Hepatocyte (in vitro differentiated cells): Measurements from ENCODE around the gene H2AZ2. TPM values are rescaled to one million over a fixed set of nuclear protein-coding genes. Genes with fewer than 3 reads are reported as not detected.
A peak's percentile ranks its signal among the peaks of the same experiment; 100 is the strongest.

ENCODE experiments used
- DNase-seq: peaks from one replicate; pipeline ENCODE4 v3.0.0-alpha.2; 2016; ENCODE audit warnings: low spot score
- H2AFZ ChIP-seq: fragments of 200-600 bp; sonication (generic); 2 replicates; pipeline ENCODE4 v1.6.0; 2016; ENCODE audit warnings: antibody characterized with exemption, mild to moderate bottlenecking
- H3K27ac ChIP-seq: fragments of 200-600 bp; sonication (generic); 2 replicates; pipeline ENCODE4 v1.5.1; 2016; ENCODE audit warnings: mild to moderate bottlenecking
- H3K27me3 ChIP-seq: fragments of 200-600 bp; sonication (generic); 2 replicates; pipeline ENCODE4 v1.6.1; 2016
- H3K36me3 ChIP-seq: fragments of 200-600 bp; sonication (generic); replicated peaks from 2 replicates; pipeline ENCODE4 v1.5.1; 2016; ENCODE audit warnings: low read depth; ENCODE audit not compliant: insufficient read depth
- H3K4me1 ChIP-seq: fragments of 200-600 bp; sonication (generic); 2 replicates; pipeline ENCODE4 v1.5.1; 2016; ENCODE audit warnings: mild to moderate bottlenecking, moderate library complexity; ENCODE audit not compliant: insufficient read depth
- H3K4me2 ChIP-seq: fragments of 200-600 bp; sonication (generic); 2 replicates; pipeline ENCODE4 v1.6.0; 2016
- H3K4me3 ChIP-seq: fragments of 200-600 bp; sonication (generic); 2 replicates; pipeline ENCODE4 v1.5.1; 2016; ENCODE audit warnings: mild to moderate bottlenecking
- H3K79me2 ChIP-seq: fragments of 200-600 bp; sonication (generic); 2 replicates; pipeline ENCODE4 v1.6.0; 2017; ENCODE audit warnings: mild to moderate bottlenecking
- H3K9me2 ChIP-seq: fragments of 200-600 bp; sonication (generic); replicated peaks from 2 replicates; pipeline ENCODE4 v1.6.0; 2017; ENCODE audit warnings: mild to moderate bottlenecking; ENCODE audit not compliant: insufficient read depth
- H3K9me3 ChIP-seq: fragments of 200-600 bp; sonication (generic); 2 replicates; pipeline ENCODE4 v1.5.1; 2016; ENCODE audit warnings: low read depth, mild to moderate bottlenecking
- H4K20me1 ChIP-seq: fragments of 200-600 bp; sonication (generic); 2 replicates; pipeline ENCODE4 v1.6.0; 2016; ENCODE audit warnings: mild to moderate bottlenecking; ENCODE audit not compliant: insufficient read depth, poor library complexity, severe bottlenecking
- CTCF ChIP-seq: fragments of 200-600 bp; sonication (generic); IDR thresholded peaks from 2 replicates; pipeline ENCODE4 v1.5.1; 2016; ENCODE audit warnings: antibody characterized with exemption, mild to moderate bottlenecking; ENCODE audit not compliant: poor library complexity
- EZH2 ChIP-seq: fragments of 200-600 bp; sonication (generic); IDR thresholded peaks from 2 replicates; pipeline ENCODE4 v1.6.1; 2016; ENCODE audit warnings: antibody characterized with exemption, mild to moderate bottlenecking, borderline replicate concordance
- EZH2phosphoT487 ChIP-seq: fragments of 200-600 bp; sonication (generic); IDR thresholded peaks from one replicate; pipeline ENCODE4 v1.6.1; 2018; ENCODE audit warnings: antibody characterized with exemption, mild to moderate bottlenecking, low read depth, moderate library complexity; ENCODE audit not compliant: unreplicated experiment, severe bottlenecking
- WGBS: methylation state at CpG from one replicate; pipeline ENCODE4 v1.1.6; 2016; ENCODE audit warnings: low lambda C conversion rate; ENCODE audit errors: missing lambda C conversion rate; 5-methylcytosine and 5-hydroxymethylcytosine counted together
- polyA plus RNA-seq: library from polyadenylated mRNA; unstranded; fragments of >200 nt; fragmentation: Nextera tagmentation; extraction: Ambion mirVana; gene quantifications from 2 replicates; pipeline ENCODE4 v1.2.1, GENCODE V29; 2016
- total RNA-seq: library from RNA; depleted of rRNA; stranded (reverse); fragments of >200 nt; gene quantifications from 2 replicates; pipeline ENCODE4 v1.2.3, GENCODE V29; 2014

H2AZ2 gene
- total RNA-seq: 176 and 178 TPM in 2 replicates
- polyA plus RNA-seq: 132 and 138 TPM in 2 replicates

- Histone ChIP-seq H3K36me3 (no peaks in the 10 kb centered on the region), H3K9me3 (no peaks in the 10 kb centered on the region), H3K4me2 (peak within 1 kb of the TSS; percentile 84), H4K20me1 (peaks cover 36% of the 10 kb centered on the region), H3K27ac (peak within 1 kb of the TSS; percentile 89), H2AFZ (peak within 1 kb of the TSS; percentile 68), H3K79me2 (peaks cover 40% of the 10 kb centered on the region), H3K4me3 (peak within 1 kb of the TSS; percentile 58), H3K27me3 (no peaks in the 10 kb centered on the region), H3K4me1 (peaks cover 4% of the 10 kb centered on the region), H3K9me2 (no peaks in the 10 kb centered on the region)
- under 1% methylated on average over 53 of the region's 70 CpGs for WGBS
- no peak for TF ChIP-seq EZH2
- no peak for TF ChIP-seq EZH2phosphoT487
- TF ChIP-seq CTCF: no peak
- DNase-seq: peak; percentile 100
Measured at GRCh38 chr7:44847920-44848634, at the start of gene H2AZ2. Gene H2AZ2, minus strand, starts transcription at chr7:44848087. Its CDS starts 116 bp downstream, at chr7:44847971.

- Histone ChIP-seq H4K20me1 (no peaks in the 10 kb centered on the region), H3K9me2 (no peaks in the 10 kb centered on the region), H3K4me2 (no peak overlapping the region), H3K4me1 (no peaks in the 10 kb centered on the region), H3K27ac (no peak overlapping the region), H2AFZ (no peak overlapping the region), H3K36me3 (no peaks in the 10 kb centered on the region), H3K4me3 (no peak overlapping the region), H3K9me3 (no peaks in the 10 kb centered on the region), H3K79me2 (no peaks in the 10 kb centered on the region), H3K27me3 (no peaks in the 10 kb centered on the region)
- WGBS: 83% methylated on average over 1 of the region's 1 CpG
- no peak for TF ChIP-seq CTCF
- no peak for TF ChIP-seq EZH2phosphoT487
- no peak for TF ChIP-seq EZH2
- no peak for DNase-seq
Measured at GRCh38 chr7:44897309-44897708, 49.4 kb upstream of the H2AZ2 start.

GRCh38 chr7:44894888-44895580 is 47.1 kb upstream of the H2AZ2 start:
- Histone ChIP-seq H3K9me2 (no peaks in the 10 kb centered on the region), H3K9me3 (no peaks in the 10 kb centered on the region), H3K27ac (no peak overlapping the region), H3K4me1 (no peaks in the 10 kb centered on the region), H3K27me3 (no peaks in the 10 kb centered on the region), H2AFZ (no peak overlapping the region), H3K4me2 (no peak overlapping the region), H3K4me3 (no peak overlapping the region), H3K79me2 (no peaks in the 10 kb centered on the region), H4K20me1 (no peaks in the 10 kb centered on the region), H3K36me3 (no peaks in the 10 kb centered on the region)
- DNase-seq: no peak
- no peak for TF ChIP-seq CTCF
- no peak for TF ChIP-seq EZH2
- no peak for TF ChIP-seq EZH2phosphoT487
- WGBS: 70% methylated on average over 4 of the region's 4 CpGs
